CD4-positive, alpha-beta T cell treated with Interleukin-4 for 1 hour (primary cell): Measurements from ENCODE around the gene RAB12.
"Not testable (repeated sequence)": the region's sequence is repeated elsewhere in the genome, so short reads cannot be mapped to it uniquely, and the experiment has no call there.

ENCODE experiments used
- DNase-seq, 2 donors: peaks; one replicate each; pipeline ENCODE4 v3.0.0-alpha.2; 2020 to 2022

RAB12 gene

DNA sequence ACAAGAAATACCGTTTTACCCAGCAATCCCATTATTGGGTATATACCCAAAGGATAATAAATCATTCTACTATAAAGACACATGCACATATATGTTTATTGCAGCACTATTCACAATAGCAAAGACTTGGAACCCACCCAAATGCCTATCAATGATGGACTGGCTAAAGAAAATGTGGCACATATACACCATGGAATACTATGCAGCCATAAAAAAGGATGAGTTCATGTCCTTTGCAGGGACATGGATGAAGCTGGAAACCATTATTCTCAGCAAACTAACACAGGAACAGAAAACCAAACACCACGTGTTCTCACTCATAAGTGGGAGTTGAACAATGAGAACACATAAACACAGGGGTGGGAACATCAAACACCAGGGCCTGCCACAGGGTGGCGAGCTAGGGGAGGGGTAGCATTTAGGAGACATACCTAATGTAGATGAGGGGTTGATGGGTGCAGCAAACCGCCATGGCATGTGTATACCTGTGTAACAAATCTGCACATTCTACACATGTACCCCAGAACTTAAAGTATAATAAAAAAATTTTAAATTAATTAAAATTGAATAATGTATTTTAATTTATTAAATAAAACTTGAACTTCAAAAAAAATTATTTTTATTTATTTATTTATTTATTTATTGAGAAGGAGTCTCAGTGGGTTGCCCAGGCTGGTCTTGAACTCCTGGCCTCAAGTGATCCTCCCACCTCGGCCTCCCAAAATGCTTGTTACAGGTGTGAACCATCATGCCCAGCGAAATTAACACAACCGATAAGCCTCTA, 42.4 kb downstream of the RAB12 start:
- not testable (repeated sequence) for DNase-seq

DNA sequence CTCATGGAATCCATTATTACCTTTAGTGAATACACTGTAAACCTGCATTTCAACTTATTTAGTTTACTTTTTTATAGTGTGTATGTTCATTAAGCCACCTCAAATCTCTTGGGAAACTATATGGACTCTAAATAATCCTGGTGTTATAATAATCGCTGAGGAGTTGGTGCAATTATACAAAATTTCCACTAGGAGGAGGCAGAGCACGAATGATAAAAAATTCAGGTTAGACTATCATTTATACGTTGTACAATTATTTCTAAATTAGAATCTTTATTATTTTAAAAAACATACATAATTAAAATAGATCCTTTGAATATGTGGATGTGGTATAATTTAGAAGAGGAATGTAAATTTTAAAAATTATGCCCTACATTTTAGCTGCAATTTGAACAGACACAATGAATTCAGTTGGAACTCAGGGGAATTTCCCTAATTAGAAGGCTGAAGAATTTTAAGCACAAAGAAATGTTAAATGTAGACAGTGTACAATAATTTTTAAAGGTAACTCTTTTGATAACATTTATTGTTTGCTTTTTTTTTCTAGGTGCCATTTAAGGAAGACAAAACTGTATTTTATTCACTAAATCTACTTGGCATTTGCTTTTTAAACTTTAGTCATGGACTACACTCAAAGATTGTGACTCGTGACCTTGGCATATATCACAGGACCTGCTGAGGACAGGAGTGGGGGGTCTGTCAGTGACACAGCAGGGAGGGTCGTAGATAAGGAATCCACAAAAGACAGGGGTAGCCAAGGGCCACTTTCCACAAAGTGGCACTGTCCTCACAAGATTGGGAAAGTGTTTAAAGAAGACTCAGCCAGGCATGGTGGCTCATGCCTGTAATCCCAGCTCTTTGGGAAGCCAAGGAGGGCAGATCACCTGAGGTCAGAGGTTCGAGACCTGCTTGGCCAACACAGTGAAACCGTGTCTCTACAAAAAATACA, 45.5 kb downstream of the RAB12 start:
- DNase-seq: peak in 1 of 2 donors; percentile 27

DNA sequence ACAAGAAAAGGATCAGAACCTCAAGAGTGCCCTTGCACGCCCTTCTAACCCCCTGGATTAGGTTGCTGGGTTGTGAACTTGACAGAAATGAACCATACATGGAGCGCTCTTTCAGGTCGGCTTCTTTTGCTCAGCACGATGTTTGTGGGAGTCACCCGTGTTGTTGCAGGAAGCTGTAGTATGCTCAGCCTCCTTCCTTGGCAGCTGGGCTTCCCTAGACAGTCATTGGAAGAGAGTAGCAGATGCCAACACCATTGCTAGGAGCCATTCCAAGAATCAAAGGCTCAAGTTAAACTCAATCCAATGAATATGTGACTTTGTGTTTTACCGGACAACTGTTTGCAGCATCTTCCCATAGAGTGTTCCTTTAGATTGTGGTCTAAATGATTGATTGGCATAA, 47.0 kb downstream of the RAB12 start:
- DNase-seq: no peak

DNA sequence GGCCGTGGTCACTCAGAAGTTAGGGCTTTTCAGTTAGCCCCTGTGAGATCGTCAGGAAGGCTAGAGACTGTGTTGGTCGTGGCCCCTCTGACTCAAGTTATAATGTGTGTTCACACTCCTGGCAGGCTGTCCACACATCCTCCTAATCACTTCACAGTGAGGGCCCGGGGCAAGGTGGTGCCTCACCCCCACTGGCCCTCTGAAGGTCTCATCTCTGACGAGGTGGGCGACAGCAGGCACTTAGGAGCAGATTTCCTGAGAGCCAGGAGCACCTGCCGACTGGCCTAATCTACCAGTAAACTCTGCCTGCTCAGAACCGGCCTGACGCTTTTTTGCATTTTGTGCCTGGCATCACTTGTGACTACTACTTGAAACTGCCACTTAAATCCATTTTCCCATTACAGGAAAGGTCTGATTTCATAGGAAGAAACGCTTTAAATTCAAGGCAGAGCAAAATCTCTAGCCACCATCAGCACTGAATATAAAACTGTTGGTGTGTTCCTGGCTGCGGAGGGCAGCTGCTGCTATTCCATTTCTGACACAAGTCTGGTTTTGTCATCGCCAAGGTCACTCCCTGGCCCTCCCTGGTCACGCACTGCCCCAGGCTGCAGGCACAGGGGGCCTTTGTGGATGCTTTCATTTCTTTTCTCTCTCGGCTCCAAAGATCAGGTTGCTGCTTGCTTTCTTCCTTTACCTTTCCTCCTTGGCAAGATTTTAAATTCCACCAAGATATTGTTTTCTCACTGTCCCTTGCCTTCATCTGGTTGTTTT, 48.0 kb downstream of the RAB12 start:
- DNase-seq: no peak

DNA sequence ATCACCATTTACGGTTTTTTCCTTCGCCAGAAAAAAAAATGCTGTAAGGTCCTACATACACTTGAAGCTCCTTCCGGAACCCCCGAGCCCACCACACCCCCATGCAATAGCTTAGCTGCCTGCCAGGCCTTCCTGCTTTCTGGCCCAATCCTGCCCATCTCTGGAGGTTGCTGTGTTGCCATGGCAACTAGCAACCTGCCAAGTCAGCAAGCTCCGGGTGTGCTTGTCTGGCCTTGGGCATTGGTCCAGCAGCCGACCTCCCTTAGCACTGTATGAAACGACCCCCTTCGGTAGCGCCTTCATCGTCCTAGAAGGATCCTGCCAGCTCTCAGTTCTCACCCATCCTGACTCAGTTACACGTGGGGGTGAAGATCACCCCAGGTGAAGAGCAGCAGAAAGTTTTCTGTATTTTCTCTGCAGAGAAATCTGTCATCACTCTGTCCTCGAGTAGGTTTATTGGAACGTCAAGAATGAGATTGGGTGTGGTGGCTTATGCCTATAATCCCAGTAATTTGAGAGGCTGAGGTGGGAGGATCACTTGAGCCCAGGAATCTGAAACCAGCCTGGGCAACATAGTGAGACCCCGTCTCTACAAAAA, 48.7 kb downstream of the RAB12 start:
- DNase-seq: no peak

DNA sequence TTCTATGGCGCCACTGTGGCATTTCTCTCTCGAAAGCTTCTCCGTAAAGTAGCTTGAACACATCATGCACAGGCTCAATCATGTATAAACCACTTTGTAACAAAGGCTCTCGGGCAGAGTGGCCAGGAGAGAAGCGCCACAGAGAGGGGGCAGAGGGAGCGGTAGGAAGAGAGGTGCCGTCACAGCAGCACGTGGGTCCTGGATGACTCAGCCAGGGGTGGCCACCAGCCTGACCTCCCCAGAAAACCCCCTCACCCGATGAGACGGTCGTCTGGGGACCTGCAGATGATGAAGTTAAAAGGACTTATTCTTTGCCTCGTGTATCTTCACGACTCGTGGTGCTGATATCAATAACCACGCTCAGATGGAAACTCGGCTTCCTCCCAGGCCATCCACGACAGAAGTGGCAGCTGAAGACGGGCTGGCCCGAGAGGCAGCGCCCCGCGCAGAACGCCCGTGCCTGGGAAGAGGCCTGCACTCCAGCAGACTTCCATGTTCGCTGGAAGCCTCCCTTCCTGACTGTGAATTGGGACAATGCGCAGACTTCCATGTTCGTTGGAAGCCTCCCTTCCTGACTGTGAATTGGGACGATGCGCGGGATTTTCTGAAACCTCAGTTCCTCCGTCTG, 49.7 kb downstream of the RAB12 start:
- DNase-seq: no peak

DNA sequence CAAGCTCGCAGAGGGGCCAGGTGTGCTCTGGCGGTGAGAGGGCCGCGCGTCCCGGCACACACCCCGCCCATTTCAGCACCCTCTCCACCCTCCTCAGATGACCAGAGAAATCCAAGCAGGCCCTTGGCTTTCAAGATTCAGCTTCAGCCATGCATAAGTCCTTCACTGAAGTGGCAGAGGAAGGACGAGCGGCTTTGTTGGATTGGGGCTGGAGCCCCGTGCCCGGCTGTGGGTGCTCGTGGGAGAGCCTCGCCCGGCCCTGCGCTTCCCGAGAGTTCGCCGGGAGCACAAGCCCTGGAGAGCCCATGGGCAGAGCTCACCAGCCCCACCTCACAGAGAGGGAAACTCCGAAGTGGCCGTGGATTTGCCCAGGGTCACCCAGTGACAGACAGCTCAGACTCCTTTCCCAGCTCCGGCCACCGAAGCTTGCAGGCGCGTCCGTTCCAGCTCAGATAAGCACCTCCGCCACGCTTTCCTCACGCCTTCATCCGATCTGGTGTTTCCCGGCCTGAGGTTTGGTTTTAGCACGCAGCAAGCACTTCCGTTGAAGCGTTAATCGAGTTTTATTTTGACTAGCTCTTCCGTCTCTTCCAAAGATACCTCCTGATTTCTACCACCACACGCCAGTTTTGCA, 50.5 kb downstream of the RAB12 start:
- DNase-seq: no peak

DNA sequence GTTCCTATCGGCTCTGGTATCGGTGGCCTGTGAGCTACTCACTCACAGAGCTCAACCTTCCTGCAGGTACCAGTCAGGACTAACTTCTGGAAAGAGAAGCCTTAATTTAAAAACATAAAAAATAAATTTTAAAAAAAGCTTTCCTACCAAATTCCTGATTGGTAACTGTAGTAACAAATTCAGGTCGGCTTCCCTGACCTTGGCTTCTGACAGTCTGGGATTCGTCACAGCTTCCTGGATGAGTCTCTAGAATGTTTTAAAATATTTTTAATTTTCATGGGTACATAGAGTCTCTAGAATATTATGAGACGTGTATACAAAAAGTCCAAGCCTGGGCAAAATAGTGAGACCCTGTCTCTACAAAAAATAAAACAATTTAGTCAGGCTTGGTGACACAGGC, 51.1 kb downstream of the RAB12 start:
- DNase-seq: no peak

DNA sequence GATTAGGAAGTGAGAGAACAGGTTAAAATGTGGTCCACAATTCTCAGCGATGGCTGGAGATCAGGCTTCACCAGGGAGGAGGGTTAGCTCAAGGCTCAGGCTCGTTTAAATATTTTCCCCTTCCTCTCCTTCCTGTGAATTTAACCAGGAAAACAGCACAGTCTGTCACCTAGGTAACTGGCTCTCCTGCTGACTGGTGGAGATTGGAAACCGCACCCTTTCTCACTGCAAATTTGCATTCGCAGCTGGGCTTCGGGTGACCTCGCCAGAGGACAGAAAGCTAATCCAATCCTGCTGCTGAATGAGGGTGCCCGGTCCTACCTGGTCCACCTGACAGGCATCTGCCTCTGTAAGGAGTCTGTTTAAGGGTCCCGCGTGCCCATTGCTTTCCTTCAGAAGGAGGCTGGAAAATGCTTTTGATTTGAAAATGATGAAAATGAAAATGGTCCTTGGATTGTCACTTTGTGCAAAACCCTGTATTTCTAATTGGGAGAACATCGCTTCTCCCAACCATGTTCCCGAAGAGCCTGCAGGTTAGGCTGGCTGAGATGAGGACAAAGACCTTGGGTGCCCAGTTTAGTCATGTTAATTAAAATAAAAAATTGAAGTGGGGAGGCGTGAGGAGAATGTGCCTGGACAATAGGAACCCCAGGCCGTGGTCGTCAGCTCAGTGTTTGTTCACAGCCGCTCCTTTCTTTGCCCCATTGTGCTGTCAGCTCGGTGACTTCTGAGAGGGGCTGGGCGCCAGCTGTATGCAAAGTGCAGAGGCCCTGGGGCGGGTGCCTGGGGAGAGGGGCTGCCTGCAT, 52.7 kb downstream of the RAB12 start:
- DNase-seq: no peak

DNA sequence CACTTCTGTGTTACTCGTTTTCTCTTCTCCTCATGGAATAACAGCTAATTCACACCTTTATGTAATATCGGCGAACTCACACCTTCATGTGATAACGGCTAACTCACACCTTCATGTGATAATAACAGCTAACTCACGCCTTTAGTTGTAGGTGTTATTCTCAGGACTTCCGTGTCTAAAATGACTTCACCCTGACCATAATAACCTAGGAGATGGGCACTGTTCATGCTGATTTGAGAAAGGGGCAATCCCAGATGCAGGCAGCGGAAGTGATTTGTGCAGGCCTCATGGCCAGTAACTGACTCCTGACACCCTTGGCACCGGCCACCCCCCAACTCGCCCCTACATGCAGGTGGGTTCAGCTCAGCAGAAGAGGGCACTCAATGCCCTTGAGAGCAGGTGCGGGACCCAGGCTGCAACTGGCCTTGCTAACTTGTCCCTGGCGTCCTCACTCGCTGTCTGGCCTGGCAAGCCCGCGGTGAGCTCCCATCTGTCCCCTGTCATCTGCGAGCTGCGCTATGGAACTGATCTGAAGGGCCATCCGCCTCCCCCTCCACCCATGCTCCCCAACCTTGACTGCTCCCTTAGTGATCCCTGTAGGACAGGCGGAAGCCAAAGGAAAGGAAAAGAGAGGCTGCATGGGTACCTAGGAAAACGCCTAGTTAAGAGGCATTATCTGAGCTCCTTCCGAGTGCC, 53.5 kb downstream of the RAB12 start:
- no peak for DNase-seq

DNA sequence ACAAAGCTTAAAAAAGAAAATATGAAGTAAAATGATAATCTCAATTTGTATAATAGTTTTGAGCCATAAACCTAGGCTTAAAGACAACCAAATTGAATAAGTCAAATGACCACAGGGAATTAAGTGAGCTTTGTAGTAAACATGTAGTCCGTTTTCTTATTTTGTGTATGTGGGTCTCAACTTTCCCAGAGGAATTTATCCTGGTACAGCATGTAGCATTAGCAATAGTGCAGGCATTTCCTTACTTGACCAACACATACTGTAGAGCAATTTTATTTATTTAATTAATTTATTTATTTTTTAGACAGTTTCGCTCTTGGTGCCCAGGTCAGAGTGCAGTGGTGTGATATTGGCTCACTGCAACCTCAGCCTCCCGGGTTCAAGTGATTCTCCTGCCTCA, 58.6 kb downstream of the RAB12 start:
- DNase-seq: no peak

DNA sequence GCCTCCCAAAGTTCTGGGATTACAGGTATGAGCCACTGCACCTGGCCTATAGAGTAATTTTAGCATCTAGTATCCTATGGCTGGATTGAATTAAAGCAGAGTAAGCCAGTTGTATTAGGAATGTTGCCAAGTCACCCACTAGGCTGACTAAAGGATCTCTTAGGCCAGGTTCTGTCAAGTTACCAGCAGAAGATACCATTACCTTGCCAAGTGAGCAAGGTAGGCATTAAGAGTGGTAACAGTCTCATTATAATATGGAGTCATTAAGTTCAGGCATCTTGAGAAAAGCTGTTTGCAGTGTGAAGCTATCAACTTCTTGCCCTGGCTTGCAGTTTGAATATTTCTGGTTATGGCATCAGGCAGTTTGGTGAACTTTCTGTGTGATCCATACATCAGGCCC, 59.1 kb downstream of the RAB12 start:
- DNase-seq: no peak

DNA sequence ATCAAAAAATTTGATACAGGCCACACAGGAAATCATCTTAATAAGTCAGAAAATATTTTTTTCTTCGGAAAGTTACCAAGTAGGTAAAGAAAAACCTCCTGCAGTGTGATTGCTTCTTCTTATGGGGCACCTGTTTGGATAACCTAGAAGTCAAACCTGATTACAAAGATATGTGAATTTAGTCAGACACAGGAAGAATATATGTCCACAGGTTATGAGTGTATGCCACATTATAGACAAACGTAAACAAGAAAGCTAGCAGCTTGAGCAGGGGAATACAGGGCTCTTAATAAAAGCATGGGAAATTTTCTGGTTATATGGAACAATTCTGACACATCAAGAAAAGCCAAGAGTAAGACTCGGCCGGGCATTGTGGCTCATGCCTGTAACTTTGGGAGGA, 60.3 kb downstream of the RAB12 start:
- DNase-seq: no peak

DNA sequence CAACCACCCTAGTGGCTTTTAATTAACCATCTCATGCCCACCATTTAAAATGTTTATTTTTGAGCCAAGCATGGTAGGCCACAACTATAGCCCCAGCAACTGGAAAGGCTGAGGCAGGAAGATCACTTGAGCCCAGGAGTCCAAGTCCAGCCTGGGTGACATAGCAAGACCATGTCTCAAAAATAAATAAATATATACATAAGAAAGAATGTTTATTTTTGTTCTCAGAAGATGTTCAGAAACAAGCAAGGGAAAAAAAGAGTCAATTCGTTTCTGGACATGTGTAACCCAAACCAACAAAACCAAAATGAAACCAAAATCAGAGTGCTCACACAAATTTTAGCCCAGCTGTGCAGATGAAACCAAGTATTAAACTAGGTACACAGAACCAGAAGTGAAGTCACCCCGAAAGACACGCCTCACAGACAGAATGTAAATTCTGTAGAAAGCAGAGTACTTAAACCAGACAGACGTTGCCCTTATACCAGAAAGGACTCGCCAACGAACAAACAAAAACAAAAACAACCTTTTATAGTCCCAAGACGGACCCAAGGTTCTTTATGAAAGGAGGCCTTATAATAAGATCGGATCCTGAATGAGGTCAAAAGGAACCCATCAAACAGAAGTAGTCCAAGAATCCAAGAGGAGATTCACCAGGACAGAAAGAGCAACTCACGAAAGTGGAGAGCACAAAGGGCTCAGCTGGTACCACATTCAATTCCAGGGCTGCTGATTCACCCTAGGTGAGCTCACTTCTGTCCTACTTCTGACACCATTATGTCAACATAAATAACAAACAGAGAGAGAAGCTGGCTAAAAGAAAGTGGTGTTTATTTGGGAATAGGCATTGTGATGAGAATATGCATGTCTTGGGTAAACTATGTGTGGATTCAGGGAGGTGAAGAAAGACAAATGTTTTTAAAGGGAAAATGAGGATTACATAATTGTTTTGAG, 64.3 kb downstream of the RAB12 start:
- no peak for DNase-seq

DNA sequence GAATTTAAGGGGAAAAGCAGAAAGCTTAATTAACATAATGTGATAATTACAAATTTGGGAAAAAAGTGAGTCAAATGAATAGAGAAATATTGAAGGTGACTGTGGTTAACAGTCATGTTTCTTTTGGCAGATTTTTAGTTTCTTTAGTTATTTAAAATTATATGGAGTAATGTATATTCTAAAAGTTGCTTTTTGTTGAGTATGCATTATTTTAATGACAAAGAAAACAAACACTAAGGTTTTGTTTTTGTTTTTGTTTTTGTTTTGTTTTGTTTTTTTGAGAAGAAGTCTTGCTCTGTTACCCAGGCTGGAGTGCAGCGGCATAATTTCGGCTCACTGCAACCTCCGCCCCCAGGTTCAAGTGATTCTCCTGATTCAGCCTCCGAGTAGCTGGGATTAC, 65.8 kb downstream of the RAB12 start:
- no peak for DNase-seq

DNA sequence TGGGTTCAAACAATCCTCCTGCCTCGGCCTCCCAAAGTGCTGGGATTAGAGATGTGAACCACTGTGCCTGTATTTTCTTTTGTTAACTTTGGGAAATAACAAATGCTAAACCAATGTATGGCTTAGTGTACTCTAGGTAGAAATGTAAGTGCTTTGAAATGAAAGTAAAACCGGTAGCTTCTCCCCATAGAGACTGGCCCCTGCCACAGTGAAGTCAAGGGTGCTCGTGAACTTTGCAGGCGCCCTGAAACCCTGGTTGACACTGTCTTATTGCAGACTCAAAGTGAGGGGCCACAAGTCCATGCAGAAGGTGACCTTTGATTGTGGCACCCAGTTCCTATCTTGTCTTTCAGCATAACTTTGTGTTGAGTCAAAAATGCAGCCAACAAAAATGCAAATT, 72.0 kb downstream of the RAB12 start:
- DNase-seq: no peak

DNA sequence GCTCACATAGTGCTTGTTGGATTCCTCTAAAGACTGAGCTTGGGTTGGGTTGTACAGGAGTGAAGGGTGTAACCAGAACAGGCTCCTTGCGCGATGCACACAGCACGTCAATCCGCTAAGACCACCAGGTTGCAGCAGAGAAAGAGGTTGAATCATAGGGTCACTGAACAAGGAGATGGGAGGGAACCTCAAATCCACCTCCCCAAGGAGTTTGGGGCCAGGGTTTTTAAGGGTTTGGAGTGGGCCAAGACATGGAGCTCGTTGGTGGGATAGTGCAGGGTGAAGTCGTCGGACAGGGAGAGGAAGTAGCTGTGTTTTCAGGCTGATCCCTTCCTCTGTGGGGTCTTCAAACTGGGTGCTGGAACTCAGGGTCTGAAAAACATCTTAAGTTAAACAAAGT, 75.3 kb downstream of the RAB12 start:
- DNase-seq: no peak

DNA sequence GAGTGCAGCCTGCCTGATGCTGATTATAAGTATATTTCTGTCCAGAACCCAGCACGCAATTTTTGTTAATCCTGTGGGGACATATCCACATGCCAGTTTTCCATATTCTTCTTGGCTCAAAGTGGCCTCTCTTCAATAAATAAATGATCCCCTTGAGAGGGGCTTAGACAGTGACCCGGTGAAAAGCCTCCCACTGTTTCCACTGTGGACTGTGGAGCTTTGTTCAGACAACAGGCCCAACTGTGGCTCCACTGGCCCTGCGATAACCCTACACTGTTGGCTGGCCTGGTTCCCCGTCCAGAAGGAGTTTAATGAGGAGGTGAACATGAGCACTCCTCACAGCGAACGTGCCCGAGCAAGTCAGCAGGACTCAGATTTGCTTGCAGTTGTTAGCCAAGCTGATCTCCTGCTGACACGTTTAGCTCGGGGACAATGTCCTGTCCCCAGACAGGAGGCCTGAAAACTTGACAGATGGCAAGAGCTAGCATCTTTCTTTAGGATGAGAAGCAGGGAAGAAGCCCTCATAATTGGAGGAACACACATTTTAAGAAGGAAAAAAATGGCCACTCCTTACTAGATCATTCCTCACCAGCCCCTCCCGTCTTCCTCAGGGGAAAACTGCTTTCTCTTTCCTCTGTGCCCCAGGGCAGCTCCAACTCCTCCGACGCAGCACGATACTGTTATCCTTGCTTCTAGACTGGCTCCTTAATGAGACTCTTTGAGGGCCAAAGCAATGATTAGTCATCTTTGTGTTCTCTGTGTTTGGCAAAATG, 76.1 kb downstream of the RAB12 start:
- DNase-seq: no peak

DNA sequence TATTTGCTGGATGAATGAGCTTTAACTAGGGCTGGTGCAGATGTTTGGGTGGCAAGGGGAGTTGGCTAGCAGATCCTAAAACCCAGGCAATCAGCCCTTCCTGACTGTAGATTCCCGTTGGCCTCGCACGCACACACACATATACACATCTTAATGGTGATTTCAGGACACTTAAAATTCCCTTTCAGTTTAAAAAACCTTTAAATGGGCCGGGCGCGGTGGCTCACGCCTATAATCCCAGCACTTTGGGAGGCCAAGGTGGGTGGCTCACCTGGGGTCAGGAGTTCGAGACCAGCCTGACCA, 76.6 kb downstream of the RAB12 start:
- no peak for DNase-seq
